IPS DF 4.7 (cell line): ENCODE data around the gene RAI1.

Experiments used
- DNase-seq: peaks from one replicate; pipeline ENCODE4 v3.0.0-alpha.2; 2013; ENCODE audit warnings: low spot score; ENCODE audit errors: extremely low read depth

Gene RAI1

DNA sequence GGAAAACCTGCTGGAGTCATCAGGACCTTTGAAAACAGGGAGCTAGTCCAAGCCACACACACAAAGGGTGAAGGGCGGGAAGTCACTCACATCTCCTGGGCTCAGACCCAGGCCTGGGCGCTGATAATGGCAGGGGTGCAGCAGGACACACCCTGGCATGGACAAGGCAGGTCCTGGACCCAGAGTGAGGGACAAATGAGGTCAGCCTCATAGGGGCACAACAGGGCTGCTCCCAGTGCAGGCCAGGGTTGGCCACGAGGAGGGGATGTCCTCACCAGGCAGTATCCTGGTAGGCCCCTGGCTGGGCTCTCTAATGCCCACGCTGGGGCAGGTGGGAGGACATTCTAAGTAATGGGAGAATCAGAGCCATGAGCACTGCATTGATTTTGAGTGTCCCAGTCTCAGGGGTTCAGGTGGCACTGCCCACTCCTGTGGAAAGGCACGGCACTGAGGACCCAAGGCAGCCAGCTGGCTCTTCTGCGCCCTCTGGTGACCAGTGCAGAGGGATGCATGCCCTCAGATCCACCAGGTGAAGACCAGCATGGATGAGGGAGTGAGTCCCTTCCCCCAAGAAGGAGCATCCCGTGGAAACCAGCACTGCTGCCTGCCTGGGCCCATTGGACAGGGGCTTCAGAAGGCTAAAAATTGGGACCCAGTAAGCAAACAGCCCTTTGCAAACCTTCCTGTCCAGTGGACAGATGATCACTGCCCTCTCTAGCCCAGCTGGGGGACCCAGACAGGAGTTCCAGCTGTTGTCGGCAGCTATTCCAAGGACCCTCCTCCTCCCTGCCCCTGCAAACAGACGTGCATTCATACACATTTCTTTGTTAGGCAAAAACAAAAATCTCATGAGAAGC is 178.9 kb downstream of the RAI1 start:
- no peak for DNase-seq

GRCh38 chr17:17860766-17861107 is 179.5 kb downstream of the RAI1 start:
- no peak for DNase-seq
